Aorta (tissue), 5 donors: ENCODE results near the gene PIK3C2G. TPM values are rescaled to one million over a fixed set of nuclear protein-coding genes. Genes with fewer than 3 reads are reported as not detected.
A peak's percentile ranks its signal among the peaks of the same experiment; 100 is the strongest.

ENCODE experiments used
- ATAC-seq: fragments of 200-7000 bp; cut with Tn5 transposase; one replicate; pipeline ENCODE4 v1.9.1; 2022; ENCODE audit warnings: moderate library complexity; ENCODE audit not compliant: low FRiP score
- DNase-seq, 2 donors: peaks; one replicate each; pipeline ENCODE4 v3.0.0-alpha.2; 2020
- H3K27ac ChIP-seq, 2 donors: one replicate each; pipeline ENCODE4 v1.5.1; 2013; ENCODE audit warnings: low read length in 2 of 2, mild to moderate bottlenecking in 2 of 2, moderate library complexity in 2 of 2, control low read depth in 1 of 2, inconsistent platforms in 1 of 2, low read depth in 1 of 2
- H3K27me3 ChIP-seq, 2 donors: one replicate each; pipeline ENCODE4 v1.6.1; 2013; ENCODE audit warnings: control low read depth in 1 of 2, low read length in 1 of 2, mild to moderate bottlenecking in 1 of 2, moderate library complexity in 1 of 2; ENCODE audit not compliant: insufficient read depth in 2 of 2, control insufficient read depth in 1 of 2
- H3K36me3 ChIP-seq, 2 donors: one replicate each; pipeline ENCODE4 v1.6.1; 2013; ENCODE audit warnings: control low read depth in 1 of 2, low read length in 1 of 2, mild to moderate bottlenecking in 1 of 2; ENCODE audit not compliant: insufficient read depth in 2 of 2, control insufficient read depth in 1 of 2
- H3K4me1 ChIP-seq, 2 donors: one replicate each; pipeline ENCODE4 v1.6.1; 2013; ENCODE audit warnings: low read length in 2 of 2, control low read depth in 1 of 2, mild to moderate bottlenecking in 1 of 2, moderate library complexity in 1 of 2; ENCODE audit not compliant: insufficient read depth in 2 of 2, control insufficient read depth in 1 of 2
- H3K4me3 ChIP-seq, 2 donors: one replicate each; pipeline ENCODE4 v1.5.1; 2013; ENCODE audit warnings: low read length in 2 of 2, control low read depth in 1 of 2, mild to moderate bottlenecking in 1 of 2
- H3K9me3 ChIP-seq: one replicate; pipeline ENCODE4 v1.6.1; 2013; ENCODE audit warnings: mild to moderate bottlenecking, low read length; ENCODE audit not compliant: control insufficient read depth
- WGBS, 2 donors: extraction: QIAGEN DNeasy Blood & Tissue Kit; methylation state at CpG; one replicate each; pipeline ENCODE4 v1.1.7; 2013; 5-methylcytosine and 5-hydroxymethylcytosine counted together
- intact Hi-C, 2 donors: fragments of 100-400 bp; cut with DNase I; formaldehyde crosslinking; loops; one replicate each; pipeline versions ENCODE4 v1.14.2 to v1.15.0; 2022
- polyA plus RNA-seq, 2 donors: library from polyadenylated mRNA; stranded (reverse); fragments of 200-250 nt; gene quantifications; one replicate each; pipeline ENCODE4 v1.2.3, GENCODE V29; 2013
- total RNA-seq, 2 donors: library from RNA; stranded (reverse); fragmentation: NEBNext Ultra II Directional; extraction: Animal tissue kit (Norgen Biotek cat#: 25700); gene quantifications; one replicate each; pipeline ENCODE4 v1.2.1, GENCODE V29; 2021
- donor health status: healthy with polysubstance abuse.
- donor health status: Bipolar disorder and iron deficiency.
- donor health status: DM: no; HTN: no; CAD: no.
- donor health status: DM: no; HTN: no; CAD: no.
- donor health status: DM: yes; HTN: yes; CAD: no.

The PIK3C2G gene
- total and polyA plus RNA-seq, 4 donors, result 0.15 to 0.63 TPM; not detected in 2

DNA sequence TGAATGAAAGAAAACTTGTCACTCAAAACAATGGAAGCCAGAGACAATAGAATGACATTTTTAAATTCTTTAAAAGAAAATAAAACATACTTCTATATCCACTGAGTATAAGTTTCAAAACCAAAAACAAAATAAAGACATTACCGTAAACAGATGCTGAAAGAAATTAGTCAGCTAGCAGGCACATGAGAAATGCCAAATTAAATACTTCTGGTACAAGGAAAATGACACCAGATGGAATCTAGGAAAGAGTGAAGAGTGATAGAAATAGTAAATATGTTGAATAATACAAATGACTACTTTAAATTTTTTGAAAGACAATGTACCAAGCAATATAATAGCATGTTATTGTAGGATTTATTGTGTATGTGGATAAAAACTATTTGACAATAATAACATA, 23.8 kb downstream of the PIK3C2G start:
- no peaks in the 10 kb centered on the region for H3K36me3 ChIP-seq
- WGBS, 2 donors, result 0 to 90% methylated on average over 1 of the region's 1 CpG
- H3K27ac ChIP-seq, result no peak overlapping the region
- H3K9me3 ChIP-seq, result no peaks in the 10 kb centered on the region
- intact Hi-C loops, result no loop called here
- ATAC-seq (no peak), DNase-seq (no peak)
- H3K27me3 ChIP-seq, result no peaks in the 10 kb centered on the region
- no peaks in the 10 kb centered on the region for H3K4me1 ChIP-seq
- H3K4me3 ChIP-seq, result no peak overlapping the region

DNA sequence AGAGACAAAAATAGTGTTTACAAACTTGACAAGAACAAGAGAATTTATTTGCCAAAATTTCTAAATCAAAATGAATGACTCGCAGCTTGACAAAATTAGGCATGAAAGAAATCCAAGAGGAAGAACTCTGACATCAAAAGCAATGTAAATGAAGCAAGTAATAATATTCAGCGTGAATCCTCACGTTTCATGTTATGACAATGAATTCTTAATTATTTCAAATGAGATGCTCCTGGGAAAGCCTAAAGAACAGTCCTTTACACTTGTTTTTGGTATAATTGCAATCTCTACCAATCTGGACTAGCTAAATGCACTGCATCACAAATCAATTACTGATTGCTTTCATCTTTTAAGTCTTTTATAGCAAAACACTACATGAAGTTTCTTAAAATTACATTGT, 29.1 kb downstream of the PIK3C2G start:
- H3K27ac ChIP-seq, result no peak overlapping the region
- DNase-seq, result no peak
- H3K4me3 ChIP-seq, result no peak overlapping the region
- 50 to 61% methylated on average over 3 of the region's 3 CpGs for WGBS, 2 donors
- ATAC-seq, result no peak
- intact Hi-C loops, result no loop called here
- no peaks in the 10 kb centered on the region for H3K27me3 ChIP-seq
- no peaks in the 10 kb centered on the region for H3K36me3 ChIP-seq
- H3K4me1 ChIP-seq, result no peaks in the 10 kb centered on the region
- no peaks in the 10 kb centered on the region for H3K9me3 ChIP-seq

DNA sequence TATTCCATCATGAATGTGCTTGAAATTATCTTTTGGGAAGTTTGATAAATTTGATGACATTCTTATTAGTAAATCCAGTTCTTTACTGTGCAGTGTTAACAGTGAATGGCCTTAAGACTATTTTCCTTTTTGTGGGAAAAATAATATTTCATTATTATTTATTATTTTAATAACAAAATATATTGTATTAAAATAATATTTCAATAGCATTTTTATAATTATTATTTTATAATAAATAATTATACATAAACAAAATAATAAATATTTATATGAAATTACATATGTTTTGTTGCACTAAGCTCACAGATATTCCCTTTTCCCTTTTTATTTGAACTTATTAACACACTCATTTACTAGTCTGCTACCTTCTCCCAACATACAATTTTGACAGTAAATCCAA, 33.6 kb downstream of the PIK3C2G start:
- Histone ChIP-seq H3K27me3 (no peaks in the 10 kb centered on the region), H3K4me1 (no peaks in the 10 kb centered on the region), H3K9me3 (no peaks in the 10 kb centered on the region), H3K27ac (no peak overlapping the region), H3K4me3 (no peak overlapping the region), H3K36me3 (no peaks in the 10 kb centered on the region)
- DNase-seq (no peak), ATAC-seq (no peak)
- intact Hi-C loops, result no loop called here

DNA sequence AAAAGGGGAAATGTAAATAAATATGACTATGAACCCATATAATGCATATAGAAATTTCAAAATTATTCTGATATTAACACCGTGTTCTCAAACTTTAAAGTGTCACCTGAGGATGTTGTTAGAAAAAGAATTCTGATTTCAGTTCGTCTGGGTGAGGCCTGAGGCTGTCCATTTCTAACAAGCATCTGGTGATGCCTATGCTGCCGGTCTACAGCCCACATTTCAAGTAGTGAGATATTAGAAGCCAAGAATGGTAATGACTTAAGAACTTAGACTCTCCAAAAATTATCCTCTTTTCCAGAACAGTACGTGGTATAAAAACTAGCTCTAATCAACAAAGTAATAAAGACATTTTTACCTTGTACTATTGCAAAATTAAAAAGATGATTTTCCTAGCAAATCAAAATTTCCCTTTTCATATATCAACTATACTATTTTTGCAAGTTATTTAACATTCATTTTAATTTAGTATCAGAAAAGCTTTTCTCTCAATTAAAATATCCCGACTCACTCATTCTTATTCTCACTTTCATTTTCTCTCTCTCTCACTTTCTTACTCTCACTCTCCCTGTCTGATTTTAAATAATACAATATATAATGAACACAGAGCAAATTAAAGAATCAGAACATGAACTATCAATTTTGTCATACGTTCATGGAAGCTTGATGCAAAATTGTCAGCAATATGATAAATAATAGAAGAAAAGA, 35.0 kb downstream of the PIK3C2G start:
- Histone ChIP-seq H3K36me3 (no peaks in the 10 kb centered on the region), H3K4me1 (no peaks in the 10 kb centered on the region), H3K27ac (no peak overlapping the region), H3K4me3 (no peak overlapping the region), H3K9me3 (no peaks in the 10 kb centered on the region), H3K27me3 (no peaks in the 10 kb centered on the region)
- no peak for DNase-seq
- intact Hi-C loops, result no loop called here
- ATAC-seq, result no peak
- 54 to 61% methylated on average over 6 of the region's 6 CpGs for whole genome bisulfite sequencing, 2 donors

DNA sequence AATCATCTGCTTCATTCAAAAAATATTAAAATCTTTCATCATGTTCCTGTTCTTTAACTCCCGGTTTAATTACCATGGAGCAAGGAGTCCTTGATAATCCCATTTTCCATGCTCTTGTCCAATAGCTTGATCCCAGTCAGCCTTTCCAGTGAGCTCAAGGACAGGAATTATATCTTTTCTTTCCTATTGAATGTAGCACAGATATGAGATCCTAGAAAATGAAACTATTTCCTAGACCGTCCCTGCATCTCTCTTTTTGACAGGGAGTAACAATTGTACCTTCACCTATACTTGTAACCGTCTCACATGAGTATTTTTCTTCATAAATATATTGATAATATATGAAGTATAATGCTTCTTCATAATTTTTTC, 35.6 kb downstream of the PIK3C2G start:
- WGBS, 2 donors, result 77 to 85% methylated on average over 3 of the region's 3 CpGs
- Histone ChIP-seq H3K27me3 (no peaks in the 10 kb centered on the region), H3K27ac (no peak overlapping the region), H3K4me3 (no peak overlapping the region), H3K36me3 (no peaks in the 10 kb centered on the region), H3K9me3 (peaks cover 1% of the 10 kb centered on the region), H3K4me1 (no peaks in the 10 kb centered on the region)
- ATAC-seq, result peak; percentile 33
- no peak for DNase-seq
- intact Hi-C loops, result no loop called here

DNA sequence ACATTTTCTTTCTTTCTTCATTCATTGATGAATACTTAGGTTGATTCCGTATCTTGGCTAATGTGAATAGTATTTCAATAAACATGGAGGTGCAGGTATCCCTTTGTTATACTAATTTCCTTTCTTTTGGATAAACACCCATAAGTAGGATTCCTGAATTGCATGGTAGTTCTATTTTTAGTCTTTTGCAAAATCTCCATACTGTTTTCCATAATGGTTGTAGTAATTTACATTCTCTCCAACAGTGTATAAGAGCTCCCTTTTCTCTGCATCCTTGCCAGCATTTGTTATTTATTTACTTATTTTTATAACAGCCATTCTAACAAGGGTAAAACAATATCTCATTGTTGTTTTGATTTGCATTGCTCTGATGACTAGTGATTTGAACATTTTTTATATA, 36.6 kb downstream of the PIK3C2G start:
- intact Hi-C loops, result no loop called here
- 81 to 85% methylated on average over 1 of the region's 1 CpG for WGBS, 2 donors
- peaks cover 3% of the 10 kb centered on the region for H3K9me3 ChIP-seq
- no peak for ATAC-seq
- H3K4me1 ChIP-seq, result no peaks in the 10 kb centered on the region
- H3K27me3 ChIP-seq, result no peaks in the 10 kb centered on the region
- H3K36me3 ChIP-seq, result no peaks in the 10 kb centered on the region
- H3K4me3 ChIP-seq, result no peak overlapping the region
- no peak overlapping the region for H3K27ac ChIP-seq
- DNase-seq, result no peak

DNA sequence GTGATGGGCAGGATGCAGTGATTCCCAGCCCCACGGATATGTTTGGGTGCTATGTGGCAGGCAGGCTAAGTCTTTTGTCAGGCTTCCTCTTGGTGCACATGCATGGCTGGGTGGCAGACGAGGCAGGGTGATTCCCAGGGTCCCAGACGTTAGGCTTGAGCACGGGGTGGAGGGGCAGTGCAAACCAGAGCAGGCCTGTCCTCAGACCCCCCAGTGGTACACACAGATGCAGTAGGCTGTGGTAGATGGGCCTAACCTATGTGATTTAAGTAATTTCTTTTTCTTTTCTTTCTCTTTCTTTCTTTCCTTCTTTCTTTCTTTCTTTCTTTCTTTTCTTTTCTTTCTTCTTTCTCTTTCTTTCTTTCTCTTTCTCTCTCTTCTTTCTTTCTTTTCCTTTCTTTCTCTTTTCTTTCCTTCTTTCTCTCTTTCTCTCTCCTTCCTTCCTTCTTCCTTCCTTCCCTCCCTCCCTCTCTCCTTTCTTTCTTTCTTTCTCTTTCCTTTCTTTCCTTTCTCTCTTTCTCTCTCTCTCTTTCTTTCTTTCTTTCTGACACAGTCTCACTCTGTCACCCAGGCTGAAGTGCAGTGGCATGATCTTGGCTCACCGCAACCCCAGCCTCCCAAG, 41.6 kb downstream of the PIK3C2G start:
- Histone ChIP-seq H3K36me3 (no peaks in the 10 kb centered on the region), H3K9me3 (peaks cover 3% of the 10 kb centered on the region), H3K4me3 (no peak overlapping the region), H3K27me3 (no peaks in the 10 kb centered on the region), H3K4me1 (no peaks in the 10 kb centered on the region), H3K27ac (no peak overlapping the region)
- no peak for DNase-seq
- 90 to 91% methylated on average over 5 of the region's 5 CpGs for WGBS, 2 donors
- intact Hi-C loops, result no loop called here
- ATAC-seq, result no peak

DNA sequence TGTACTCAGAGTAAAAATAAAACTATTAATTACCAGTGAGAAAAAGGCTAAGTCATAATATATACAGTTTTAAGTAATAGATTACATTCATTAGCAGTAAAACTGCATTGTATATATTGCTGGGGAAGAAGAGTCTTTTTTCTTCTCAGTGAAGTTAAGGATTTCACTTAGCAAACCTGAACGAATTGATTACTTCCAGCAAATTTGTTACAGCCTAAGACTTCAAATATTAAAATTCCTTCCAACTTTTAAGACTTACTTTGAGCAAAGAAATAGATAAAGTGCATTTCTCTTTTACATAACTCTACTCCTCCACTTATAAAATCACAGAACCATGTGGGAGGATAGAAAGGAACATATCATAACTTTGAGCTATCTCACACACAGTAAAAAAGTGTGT, 43.3 kb downstream of the PIK3C2G start:
- peaks cover 3% of the 10 kb centered on the region for H3K9me3 ChIP-seq
- H3K4me1 ChIP-seq, result no peaks in the 10 kb centered on the region
- intact Hi-C loops, result no loop called here
- no peak for DNase-seq
- H3K4me3 ChIP-seq, result no peak overlapping the region
- no peaks in the 10 kb centered on the region for H3K36me3 ChIP-seq
- no peak for ATAC-seq
- 72 to 73% methylated on average over 1 of the region's 1 CpG for WGBS, 2 donors
- no peaks in the 10 kb centered on the region for H3K27me3 ChIP-seq
- H3K27ac ChIP-seq, result no peak overlapping the region

DNA sequence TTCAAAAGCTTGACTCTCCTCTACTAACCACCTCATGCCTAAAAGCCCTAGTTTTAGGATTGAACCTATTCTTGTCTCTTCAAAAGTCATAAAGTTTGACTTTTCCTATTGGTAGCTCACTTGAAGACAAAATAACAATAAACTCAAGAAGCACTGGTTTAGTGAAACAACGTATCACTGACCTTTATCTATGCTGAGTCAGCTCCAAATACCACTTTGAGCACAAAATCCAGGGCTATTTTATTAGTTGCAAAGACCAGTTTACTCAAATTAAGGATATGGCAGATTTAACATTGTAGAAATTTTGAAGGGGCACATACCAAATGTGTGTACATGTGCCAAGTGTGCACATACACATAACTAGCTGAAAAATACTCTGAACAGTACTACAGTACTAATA, 45.0 kb downstream of the PIK3C2G start:
- H3K27me3 ChIP-seq, result no peaks in the 10 kb centered on the region
- H3K36me3 ChIP-seq, result no peaks in the 10 kb centered on the region
- no peak overlapping the region for H3K27ac ChIP-seq
- H3K4me1 ChIP-seq, result no peaks in the 10 kb centered on the region
- WGBS, 2 donors, result 21 to 22% methylated on average over 1 of the region's 1 CpG
- ATAC-seq, result no peak
- peaks cover 3% of the 10 kb centered on the region for H3K9me3 ChIP-seq
- no peak overlapping the region for H3K4me3 ChIP-seq
- intact Hi-C loops, result no loop called here
- no peak for DNase-seq
